HCT116 (cell line): ENCODE measurements around the gene GOLT1A. TPM values are rescaled to one million over a fixed set of nuclear protein-coding genes. Genes with fewer than 3 reads are reported as not detected.

Source experiments
- ATAC-seq: fragments of 200-7000 bp; cut with Tn5 transposase; 2 replicates; pipeline ENCODE4 v1.9.1; 2020; ENCODE audit warnings: mild to moderate bottlenecking, moderate library complexity
- BruUV-seq: library from RNA; stranded (reverse); fragments of 400-500 nt; replicated peaks from 2 replicates; lab custom pipeline; 2021; lab: Mats Ljungman, UMichigan
- CTCF ChIA-PET: fragments of 300-600 bp; sonication (Branson Sonifier 250); formaldehyde crosslinking; loops from one replicate; lab custom pipeline; 2021; ENCODE audit warnings: antibody characterized with exemption; lab: Charles Lee
- POLR2A ChIA-PET: fragments of 300-600, 350-600 bp; sonication (Branson Sonifier 250); formaldehyde crosslinking; loops from one replicate; lab custom pipeline; 2021; ENCODE audit warnings: antibody characterized with exemption; lab: Charles Lee
- RAD21 ChIA-PET, 2 experiments: fragments of 300-600 bp; sonication (Branson Sonifier 250); formaldehyde crosslinking; loops; one replicate each; lab custom pipeline; 2023; ENCODE audit warnings: low total read pairs in 2 of 2; ENCODE audit not compliant: uncharacterized antibody in 2 of 2, unreplicated experiment in 2 of 2, low non-redundant PET in 1 of 2; lab: Charles Lee
- DNase-seq: peaks from one replicate; pipeline ENCODE4 v3.0.0-alpha.2; 2010; ENCODE audit warnings: low read depth, low spot score
- H2AFZ ChIP-seq: fragments of 200-600 bp; shearing (Covaris generic), sonication (generic); 2 replicates; pipeline ENCODE4 v1.6.1; 2017; ENCODE audit warnings: low read depth, mixed run types, mixed read lengths, antibody characterized with exemption, low read length; ENCODE audit not compliant: poor library complexity, severe bottlenecking
- H3K27ac ChIP-seq: 2 replicates; pipeline ENCODE4 v1.5.1; 2012; ENCODE audit warnings: low read depth, low read length
- H3K27me3 ChIP-seq: fragments of 200-600 bp; sonication (generic); 2 replicates; pipeline ENCODE4 v1.6.1; 2016; ENCODE audit warnings: mixed run types, low read length, mixed read lengths; ENCODE audit not compliant: insufficient read depth
- H3K36me3 ChIP-seq, 2 experiments: fragments of 200-500 bp in 1 of 2; fragments of 200-600 bp in 1 of 2; sonication (Bioruptor generic) in 1 of 2; sonication (generic) in 1 of 2; 2 replicates each; pipeline versions ENCODE4 v1.5.1 to v1.6.1; 2014 to 2016; ENCODE audit warnings: low read length in 2 of 2, inconsistent platforms in 1 of 2, mixed read lengths in 1 of 2, mixed run types in 1 of 2; ENCODE audit not compliant: insufficient read depth in 2 of 2, control insufficient read depth in 1 of 2
- H3K4me1 ChIP-seq, 2 experiments: fragments of 200-600 bp in 1 of 2; sonication (generic) in 1 of 2; 2 replicates each; pipeline versions ENCODE4 v1.5.1 to v1.6.1; 2012 to 2017; ENCODE audit warnings: low read length in 2 of 2, inconsistent platforms in 1 of 2, mild to moderate bottlenecking in 1 of 2, mixed read lengths in 1 of 2, mixed run types in 1 of 2, moderate library complexity in 1 of 2; ENCODE audit not compliant: insufficient read depth in 2 of 2, control insufficient read depth in 1 of 2
- H3K4me2 ChIP-seq: fragments of 200-600 bp; sonication (generic); 2 replicates; pipeline ENCODE4 v1.6.1; 2017; ENCODE audit warnings: mixed run types, low read length, mixed read lengths
- H3K4me3 ChIP-seq, 2 experiments: fragments of 200-600 bp in 1 of 2; sonication (generic) in 1 of 2; replicated peaks in 1 of 2; 2 replicates each; pipeline ENCODE4 v1.5.1; 2011 to 2016; ENCODE audit warnings: low read length in 2 of 2, control low read depth in 1 of 2, low read depth in 1 of 2, mild to moderate bottlenecking in 1 of 2, mixed read lengths in 1 of 2, mixed run types in 1 of 2
- H3K79me2 ChIP-seq: fragments of 200-600 bp; sonication (generic); 2 replicates; pipeline ENCODE4 v1.6.1; 2017; ENCODE audit warnings: mild to moderate bottlenecking, mixed run types, low read length, moderate library complexity, mixed read lengths; ENCODE audit not compliant: insufficient read depth
- H3K9ac ChIP-seq: fragments of 200-600 bp; sonication (generic); 2 replicates; pipeline ENCODE4 v1.6.1; 2016; ENCODE audit warnings: low read length, mixed read lengths
- H3K9me2 ChIP-seq: fragments of 200-600 bp; sonication (generic), shearing (Covaris generic); 2 replicates; pipeline ENCODE4 v1.6.1; 2017; ENCODE audit warnings: mixed run types, mild to moderate bottlenecking, moderate library complexity; ENCODE audit not compliant: insufficient read depth
- H3K9me3 ChIP-seq, 2 experiments: fragments of 200-500 bp in 1 of 2; fragments of 200-600 bp in 1 of 2; sonication (Bioruptor generic) in 1 of 2; sonication (generic) in 1 of 2; 2 replicates each; pipeline ENCODE4 v1.6.1; 2014 to 2017; ENCODE audit warnings: low read length in 2 of 2, mixed read lengths in 2 of 2, inconsistent platforms in 1 of 2, low read depth in 1 of 2, mild to moderate bottlenecking in 1 of 2, mixed run types in 1 of 2, moderate library complexity in 1 of 2; ENCODE audit not compliant: control insufficient read depth in 1 of 2, insufficient read depth in 1 of 2
- H4K20me1 ChIP-seq: fragments of 200-600 bp; sonication (generic), shearing (Covaris generic); 2 replicates; pipeline ENCODE4 v1.6.1; 2017; ENCODE audit warnings: mixed run types, mild to moderate bottlenecking, moderate library complexity; ENCODE audit not compliant: insufficient read depth
- CEBPB ChIP-seq: IDR thresholded peaks from 2 replicates; pipeline ENCODE4 v1.6.1; 2012; ENCODE audit warnings: low read depth
- CTCF ChIP-seq, 3 experiments: fragments of 200-600 bp in 1 of 3; sonication (generic) in 1 of 3; IDR thresholded peaks in 2 of 3; conservative IDR thresholded peaks in 1 of 3; 2 replicates each; pipeline ENCODE4 v1.5.1; 2012 to 2017; ENCODE audit warnings: low read depth in 2 of 3, low read length in 2 of 3, antibody characterized with exemption in 1 of 3, borderline replicate concordance in 1 of 3, control low read depth in 1 of 3, mild to moderate bottlenecking in 1 of 3, mixed read lengths in 1 of 3, mixed run types in 1 of 3, moderate library complexity in 1 of 3; ENCODE audit not compliant: insufficient read depth in 1 of 3
- EGR1 ChIP-seq: IDR thresholded peaks from 2 replicates; pipeline ENCODE4 v1.6.1; 2012; ENCODE audit warnings: low read depth
- EZH2 ChIP-seq: fragments of 200-600 bp; sonication (generic); IDR thresholded peaks from 2 replicates; pipeline ENCODE4 v1.6.1; 2017; ENCODE audit warnings: antibody characterized with exemption, mixed run types
- EZH2phosphoT487 ChIP-seq: fragments of 200-600 bp; IDR thresholded peaks from 2 replicates; pipeline ENCODE4 v1.6.1; 2018; ENCODE audit warnings: antibody characterized with exemption, borderline replicate concordance
- FOSL1 ChIP-seq: IDR thresholded peaks from 2 replicates; pipeline ENCODE4 v1.6.1; 2012; ENCODE audit warnings: low read depth
- JUND ChIP-seq: IDR thresholded peaks from 2 replicates; pipeline ENCODE4 v1.6.1; 2012
- MAX ChIP-seq: IDR thresholded peaks from 2 replicates; pipeline ENCODE4 v1.6.1; 2012
- POLR2AphosphoS5 ChIP-seq: IDR thresholded peaks from 2 replicates; pipeline ENCODE4 v1.6.1; 2011; ENCODE audit warnings: mild to moderate bottlenecking, low read depth, low read length, moderate library complexity
- RAD21 ChIP-seq: IDR thresholded peaks from 2 replicates; pipeline ENCODE4 v1.6.1; 2012; ENCODE audit warnings: low read depth, mild to moderate bottlenecking
- REST ChIP-seq: IDR thresholded peaks from 2 replicates; pipeline ENCODE4 v1.6.1; 2012; ENCODE audit warnings: low read depth
- SIN3A ChIP-seq: IDR thresholded peaks from 2 replicates; pipeline ENCODE4 v1.6.1; 2012; ENCODE audit warnings: low read depth
- SP1 ChIP-seq: IDR thresholded peaks from 2 replicates; pipeline ENCODE4 v1.6.1; 2012; ENCODE audit warnings: low read depth
- SRF ChIP-seq: IDR thresholded peaks from 2 replicates; pipeline ENCODE4 v1.6.1; 2012; ENCODE audit warnings: low read depth
- TCF7L2 ChIP-seq: IDR thresholded peaks from 2 replicates; pipeline ENCODE4 v1.7.0; 2011; ENCODE audit warnings: borderline replicate concordance, inconsistent platforms; ENCODE audit not compliant: insufficient read depth, insufficient read length; ENCODE audit errors: extremely low read depth
- YY1 ChIP-seq: IDR thresholded peaks from 2 replicates; pipeline ENCODE4 v1.6.1; 2011; ENCODE audit warnings: low read length, low read depth, moderate library complexity, mild to moderate bottlenecking; ENCODE audit not compliant: insufficient replicate concordance; ENCODE audit errors: extremely low read depth
- ZBTB33 ChIP-seq: IDR thresholded peaks from 2 replicates; pipeline ENCODE4 v1.6.1; 2011; ENCODE audit warnings: mild to moderate bottlenecking, low read length, moderate library complexity; ENCODE audit not compliant: insufficient replicate concordance; ENCODE audit errors: extremely low read depth
- ZFX ChIP-seq: fragments of 450-650 bp; IDR thresholded peaks from 2 replicates; pipeline ENCODE4 v1.6.1; 2017
- ZNF274 ChIP-seq: fragments of 200-500 bp; sonication (Bioruptor generic); IDR thresholded peaks from 2 replicates; pipeline ENCODE4 v1.6.1; 2014; ENCODE audit warnings: mild to moderate bottlenecking, low read depth, low read length, inconsistent platforms
- intact Hi-C: fragments of 100-400 bp; cut with micrococcal nuclease; formaldehyde crosslinking; loops from 2 replicates; pipeline ENCODE4 v1.10.0; 2022
- total RNA-seq: library from RNA; stranded (reverse); gene quantifications from one replicate; pipeline ENCODE4 v1.2.1, GENCODE V29; 2021; ENCODE audit not compliant: unreplicated experiment

GOLT1A gene
- total RNA-seq, 1 experiment from 2014 or later = 8.0 TPM

DNA sequence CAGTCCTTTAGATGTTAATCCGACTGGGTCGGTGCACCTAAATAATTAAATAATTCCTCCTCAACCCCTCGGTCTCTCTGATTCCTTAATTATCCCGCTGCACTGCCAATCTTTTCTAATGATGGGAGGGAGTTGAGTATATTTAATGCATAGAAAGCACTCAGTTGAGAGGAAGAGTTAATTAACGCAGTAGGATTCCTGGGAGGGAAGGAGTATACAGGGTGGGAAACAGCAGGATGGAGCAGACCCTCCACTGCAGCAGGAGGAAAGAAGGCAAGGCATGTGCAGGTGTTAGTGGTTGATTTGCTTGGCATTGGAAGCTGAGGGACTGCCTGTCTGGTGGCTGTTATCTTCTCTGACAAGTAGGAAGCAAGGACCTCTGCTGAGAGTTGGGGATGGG lies 37.7 kb downstream of the GOLT1A start:
- BruUV-seq = no TSS peak
- CTCF ChIA-PET = no interaction called here
- H3K9me3 ChIP-seq = no peaks in the 10 kb centered on the region
- no peak overlapping the region for H3K27ac ChIP-seq
- no peaks in the 10 kb centered on the region for H3K36me3 ChIP-seq
- no peak overlapping the region for H2AFZ ChIP-seq
- intact Hi-C loops = no loop called here
- H3K4me2 ChIP-seq = no peak overlapping the region
- POLR2A ChIA-PET = no interaction called here
- peaks cover 10 to 60% of the 10 kb centered on the region in 2 experiments; a peak in 3 of 4 replicates for H3K4me1 ChIP-seq
- RAD21 ChIA-PET = no interaction called here
- H3K9ac ChIP-seq = no peak overlapping the region
- no peaks in the 10 kb centered on the region for H4K20me1 ChIP-seq
- no peak for DNase-seq
- ATAC-seq = no peak
- H3K79me2 ChIP-seq = no peaks in the 10 kb centered on the region
- H3K9me2 ChIP-seq = no peaks in the 10 kb centered on the region
- H3K4me3 ChIP-seq = no peak overlapping the region
- H3K27me3 ChIP-seq = no peaks in the 10 kb centered on the region
- TF ChIP-seq FOSL1 (no peak), EGR1 (no peak), SIN3A (no peak), MAX (no peak), EZH2 (no peak), ZFX (no peak), SRF (no peak), POLR2AphosphoS5 (no peak), ZNF274 (no peak), RAD21 (no peak), JUND (no peak), CEBPB (no peak), SP1 (no peak), TCF7L2 (no peak), CTCF (IDR thresholded peaks at IDR 0.05 in 2 of 3, conservative IDR thresholded peaks at IDR 0.05 in 1 of 3; ENCODE audit: borderline replicate concordance in 1 of 3, insufficient read depth in 1 of 3, low read depth in 2 of 3, low read length in 2 of 3) (no peak), YY1 (no peak), REST (no peak), ZBTB33 (no peak), EZH2phosphoT487 (no peak)
